ENCODE data around the gene HIVEP3. TPM values are rescaled to one million over a fixed set of nuclear protein-coding genes. Genes with fewer than 3 reads are reported as not detected.

HIVEP3 gene
- total RNA-seq, 1 experiment from 2014 or later: not detected

DNA sequence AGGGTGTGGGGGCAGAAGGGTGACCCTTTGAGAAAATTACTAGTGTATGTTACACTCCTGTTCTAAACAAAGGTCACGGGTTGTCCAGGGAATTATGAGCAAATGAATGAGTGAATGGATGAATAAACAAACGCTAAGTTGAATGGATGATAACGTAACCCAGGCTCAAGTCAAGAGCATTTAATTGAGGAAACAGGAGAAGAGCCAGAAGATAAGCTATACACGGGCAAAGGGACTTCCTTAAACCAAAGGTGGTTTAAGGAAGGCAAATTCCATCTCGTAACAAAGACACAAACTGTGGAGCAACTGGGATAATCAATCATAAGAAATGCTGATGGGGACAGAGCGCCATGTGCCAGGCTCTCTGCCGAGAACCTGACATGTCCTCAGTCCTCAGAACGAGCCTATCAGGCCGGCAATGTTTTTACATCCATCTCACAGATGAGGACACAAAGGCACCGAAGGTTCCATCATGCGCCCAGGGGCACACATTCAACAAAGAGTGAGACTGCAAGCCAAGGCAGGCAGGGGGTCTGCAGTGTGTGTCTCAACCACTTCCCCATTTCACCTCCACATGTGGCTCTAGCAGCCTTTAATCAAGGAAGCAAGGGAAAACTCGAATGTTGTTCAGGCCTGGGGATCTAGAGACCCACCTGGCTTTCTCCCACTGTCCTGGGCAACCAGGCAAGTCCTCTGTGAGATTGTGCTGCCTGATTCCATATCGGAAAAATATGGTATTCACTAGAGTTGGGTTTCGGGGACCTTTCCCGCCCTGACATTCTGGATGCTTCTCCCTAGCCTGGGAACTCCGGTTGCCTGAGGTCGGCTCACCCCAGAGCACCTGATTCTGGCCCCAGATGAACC is 307.4 kb downstream of the HIVEP3 start:
- Histone ChIP-seq H3K27me3 (no peaks in the 10 kb centered on the region), H3K4me3 (no peak overlapping the region), H3K36me3 (no peaks in the 10 kb centered on the region), H3K9me3 (no peaks in the 10 kb centered on the region)
- no peak for DNase-seq

DNA sequence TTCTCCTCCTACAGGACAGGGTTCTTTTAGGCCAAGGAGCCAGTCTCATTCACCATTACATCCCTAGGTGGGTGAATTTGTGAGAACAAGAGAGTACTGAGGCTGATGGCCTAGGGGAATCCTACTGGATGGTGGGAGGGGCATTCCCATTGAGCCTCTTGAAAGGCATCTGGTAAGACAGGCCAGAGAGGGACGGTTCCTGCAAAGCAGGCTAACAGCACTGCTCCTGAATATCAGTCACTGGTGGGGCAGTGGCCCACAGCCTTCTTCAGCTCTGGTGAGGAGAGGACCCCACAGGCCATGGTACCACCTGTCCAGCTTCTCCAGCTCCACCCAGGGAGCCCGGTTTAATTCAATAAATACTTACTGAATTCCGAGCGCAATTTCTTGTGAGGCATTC is 308.4 kb downstream of the HIVEP3 start:
- DNase-seq: no peak
- H3K27me3 ChIP-seq: no peaks in the 10 kb centered on the region
- no peaks in the 10 kb centered on the region for H3K9me3 ChIP-seq
- H3K36me3 ChIP-seq: no peaks in the 10 kb centered on the region
- H3K4me3 ChIP-seq: no peak overlapping the region

DNA sequence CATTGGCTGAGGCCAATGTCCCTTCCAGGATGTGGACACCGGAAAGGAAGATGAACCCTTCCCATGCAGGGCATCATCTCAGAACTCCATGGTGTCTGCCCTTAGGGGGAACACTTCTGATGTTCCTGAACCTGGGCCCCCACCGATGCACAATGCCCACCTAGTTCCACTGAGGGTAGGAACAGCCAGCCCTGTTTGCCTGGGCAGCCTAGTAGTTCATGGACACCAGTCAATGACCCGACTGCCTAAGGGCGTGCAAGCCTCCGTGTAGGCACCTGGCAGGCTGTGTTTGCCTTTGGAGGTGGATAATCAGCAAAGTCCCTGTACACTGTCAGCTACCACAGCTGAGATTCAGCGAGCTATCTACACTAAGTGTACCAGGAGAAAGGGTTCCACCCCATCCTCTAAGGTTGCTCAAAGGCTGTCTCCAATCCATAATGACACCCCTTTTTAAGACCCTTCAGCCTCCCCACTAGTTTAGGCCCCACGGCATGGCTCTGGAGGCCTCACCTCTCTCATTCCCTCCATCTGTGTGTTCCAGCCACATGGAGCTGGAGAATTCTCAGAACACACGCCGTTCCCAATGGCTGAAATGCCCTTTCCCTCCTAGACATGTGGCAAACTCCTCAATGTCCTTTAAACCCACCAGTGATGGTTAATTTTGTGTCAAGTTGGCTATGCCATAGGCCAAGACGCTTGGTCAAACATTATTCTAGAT is 309.4 kb downstream of the HIVEP3 start:
- Histone ChIP-seq H3K36me3 (no peaks in the 10 kb centered on the region), H3K9me3 (no peaks in the 10 kb centered on the region), H3K4me3 (no peak overlapping the region), H3K27me3 (no peaks in the 10 kb centered on the region)
- DNase-seq: no peak

DNA sequence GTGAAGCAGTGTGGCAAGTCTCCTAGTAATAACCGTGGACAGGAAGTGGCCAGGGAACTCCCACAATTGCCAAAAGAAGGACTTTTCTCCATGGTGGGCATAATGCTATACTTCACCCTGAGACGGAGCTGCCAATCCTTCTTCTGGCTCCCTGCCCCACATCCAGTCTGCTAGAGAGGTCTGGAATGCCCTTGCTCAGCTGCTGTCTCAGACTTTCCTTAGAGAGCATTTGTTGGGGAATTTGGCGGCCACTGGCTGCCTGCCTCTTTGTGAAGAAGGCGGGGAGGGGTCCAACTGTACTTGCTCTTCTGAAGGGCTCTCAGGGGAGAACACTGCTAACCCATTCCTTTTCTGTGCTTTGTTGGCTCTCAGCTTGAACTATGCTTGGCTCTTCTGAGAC is 310.5 kb downstream of the HIVEP3 start:
- Histone ChIP-seq H3K36me3 (no peaks in the 10 kb centered on the region), H3K9me3 (no peaks in the 10 kb centered on the region), H3K4me3 (no peak overlapping the region), H3K27me3 (no peaks in the 10 kb centered on the region)
- DNase-seq: no peak

DNA sequence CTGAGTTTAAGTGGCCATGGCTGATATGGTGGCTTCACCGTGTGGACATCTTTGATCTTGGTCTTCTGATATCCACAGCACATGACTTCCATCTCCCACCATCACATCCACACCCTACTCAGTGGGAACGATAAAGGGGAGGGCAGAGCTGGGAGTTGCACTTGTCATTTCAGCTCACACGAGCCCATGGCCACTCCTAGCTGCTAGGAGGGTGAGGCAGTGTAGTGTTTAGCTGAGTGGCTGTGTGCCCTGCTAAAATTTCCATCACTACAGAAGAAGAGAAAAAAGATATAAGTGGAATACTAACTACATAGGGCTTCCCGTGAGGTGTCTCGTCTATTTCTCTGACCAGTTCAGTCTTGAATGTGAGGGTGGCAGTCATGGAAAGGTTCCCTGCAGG is 310.9 kb downstream of the HIVEP3 start:
- H3K4me3 ChIP-seq: no peak overlapping the region
- no peaks in the 10 kb centered on the region for H3K36me3 ChIP-seq
- H3K27me3 ChIP-seq: no peaks in the 10 kb centered on the region
- no peaks in the 10 kb centered on the region for H3K9me3 ChIP-seq
- DNase-seq: no peak

DNA sequence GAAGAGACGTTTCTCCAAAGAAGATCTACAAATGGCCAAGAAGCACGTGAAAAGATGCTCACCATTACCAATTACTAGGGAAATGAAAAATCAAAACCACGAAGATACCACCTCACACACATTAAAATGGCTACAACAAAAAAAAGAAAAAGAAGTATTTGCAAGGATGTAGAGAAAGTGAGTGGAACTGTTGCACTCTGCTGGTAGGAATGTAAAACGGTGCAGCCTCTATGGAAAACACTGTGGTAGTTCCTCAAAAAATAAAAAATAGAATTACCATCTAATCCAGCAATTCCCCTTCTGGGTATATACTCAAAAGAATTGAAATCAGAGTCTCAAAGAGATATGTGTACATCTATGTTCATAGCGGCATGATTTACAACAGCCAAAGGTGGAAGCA is 318.8 kb downstream of the HIVEP3 start:
- H3K9me3 ChIP-seq: no peaks in the 10 kb centered on the region
- no peak overlapping the region for H3K4me3 ChIP-seq
- H3K36me3 ChIP-seq: no peaks in the 10 kb centered on the region
- H3K27me3 ChIP-seq: no peaks in the 10 kb centered on the region
- DNase-seq: no peak

DNA sequence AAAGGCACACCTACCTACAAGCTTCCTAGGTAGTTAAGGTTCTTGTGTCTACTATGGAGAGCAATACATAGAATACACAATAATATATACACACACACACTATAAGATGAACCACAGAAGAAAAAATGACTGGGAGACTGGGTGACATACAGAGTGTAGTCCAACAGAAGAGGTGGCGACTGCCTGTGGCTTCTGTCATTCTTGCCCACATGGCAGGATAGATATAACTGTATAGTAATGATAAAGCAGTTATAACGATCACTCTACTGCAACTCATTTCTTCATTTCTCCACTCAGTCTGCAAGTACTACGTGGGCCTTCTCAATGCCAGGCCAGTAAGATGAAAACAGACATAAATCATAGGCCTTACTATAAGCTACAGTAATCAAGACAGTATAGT is 320.4 kb downstream of the HIVEP3 start:
- H3K4me3 ChIP-seq: no peak overlapping the region
- DNase-seq: no peak
- no peaks in the 10 kb centered on the region for H3K36me3 ChIP-seq
- H3K27me3 ChIP-seq: no peaks in the 10 kb centered on the region
- no peaks in the 10 kb centered on the region for H3K9me3 ChIP-seq

DNA sequence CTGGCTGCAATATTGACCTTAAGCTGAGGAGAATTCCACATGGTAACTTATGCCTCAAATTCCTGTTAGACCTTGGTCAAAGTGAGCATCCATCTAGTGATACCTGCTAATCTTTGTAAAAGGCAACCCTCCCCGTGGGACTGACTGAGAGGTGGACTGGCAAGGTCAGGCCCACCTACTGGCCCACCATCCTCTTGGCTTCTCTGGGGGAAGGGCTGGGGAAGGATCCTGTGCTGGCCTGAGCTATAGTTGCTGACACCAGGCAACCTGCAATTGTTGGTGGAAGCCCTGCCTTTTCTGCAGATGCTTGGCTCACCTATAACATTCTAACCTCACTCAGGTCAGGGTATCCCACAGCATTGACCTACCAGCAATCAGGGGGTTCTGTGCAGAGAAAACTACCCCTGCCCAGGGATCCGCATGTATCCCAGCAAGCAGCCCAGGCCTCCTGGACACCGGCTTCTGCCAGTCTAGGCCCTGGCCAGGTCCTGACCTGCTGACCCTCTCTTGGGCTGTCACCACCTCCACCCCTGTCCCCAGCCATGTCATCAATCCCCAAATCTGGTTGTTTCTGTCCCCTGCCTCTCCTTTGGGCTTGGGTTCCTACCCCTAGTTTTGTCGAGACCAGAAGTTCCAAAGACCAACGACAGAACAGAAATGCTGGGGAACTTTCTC is 326.1 kb downstream of the HIVEP3 start:
- no peak overlapping the region for H3K4me3 ChIP-seq
- no peak for DNase-seq
- no peaks in the 10 kb centered on the region for H3K27me3 ChIP-seq
- no peaks in the 10 kb centered on the region for H3K36me3 ChIP-seq
- no peaks in the 10 kb centered on the region for H3K9me3 ChIP-seq

DNA sequence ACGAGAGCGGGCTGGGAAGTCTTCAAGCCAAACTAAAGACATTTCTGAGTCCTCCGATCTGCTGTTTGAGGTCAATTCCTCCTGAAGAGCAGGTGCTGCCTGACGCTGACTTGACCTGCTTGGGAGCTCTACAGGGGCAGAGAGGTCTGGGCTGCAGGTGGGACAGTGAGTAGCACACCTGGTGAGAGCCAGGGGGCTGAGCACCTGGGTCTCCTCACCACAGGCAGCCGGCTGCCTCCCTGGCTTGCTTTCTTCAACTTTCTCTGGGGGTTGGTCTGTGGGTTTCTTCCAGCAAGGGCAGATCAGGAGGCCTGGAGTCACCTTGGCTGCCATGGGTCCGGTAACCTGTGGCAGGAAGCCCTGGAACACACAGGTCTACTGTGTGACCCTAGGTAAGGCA is 326.8 kb downstream of the HIVEP3 start:
- no peaks in the 10 kb centered on the region for H3K36me3 ChIP-seq
- DNase-seq: no peak
- H3K4me3 ChIP-seq: no peak overlapping the region
- H3K27me3 ChIP-seq: no peaks in the 10 kb centered on the region
- H3K9me3 ChIP-seq: no peaks in the 10 kb centered on the region

DNA sequence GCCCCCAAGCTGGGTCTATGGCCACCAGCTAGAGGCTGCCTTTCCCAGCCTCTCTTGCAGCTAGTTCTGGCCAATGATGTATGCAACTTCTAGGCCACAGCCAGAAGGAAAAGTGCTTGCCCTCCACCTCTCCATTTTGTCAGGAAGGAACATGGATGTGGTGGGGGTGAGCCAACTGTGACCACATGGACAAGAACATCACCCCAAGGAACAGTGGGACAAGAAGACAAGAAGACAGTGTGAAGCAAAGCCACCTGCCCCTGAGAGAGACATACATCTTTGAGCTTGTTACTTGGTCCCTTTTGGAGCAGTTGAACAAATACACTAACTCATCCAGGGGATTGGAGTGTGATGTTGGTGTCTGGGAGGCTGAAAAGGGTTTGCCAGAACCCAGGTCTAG is 328.4 kb downstream of the HIVEP3 start:
- H3K4me3 ChIP-seq: no peak overlapping the region
- H3K9me3 ChIP-seq: no peaks in the 10 kb centered on the region

DNA sequence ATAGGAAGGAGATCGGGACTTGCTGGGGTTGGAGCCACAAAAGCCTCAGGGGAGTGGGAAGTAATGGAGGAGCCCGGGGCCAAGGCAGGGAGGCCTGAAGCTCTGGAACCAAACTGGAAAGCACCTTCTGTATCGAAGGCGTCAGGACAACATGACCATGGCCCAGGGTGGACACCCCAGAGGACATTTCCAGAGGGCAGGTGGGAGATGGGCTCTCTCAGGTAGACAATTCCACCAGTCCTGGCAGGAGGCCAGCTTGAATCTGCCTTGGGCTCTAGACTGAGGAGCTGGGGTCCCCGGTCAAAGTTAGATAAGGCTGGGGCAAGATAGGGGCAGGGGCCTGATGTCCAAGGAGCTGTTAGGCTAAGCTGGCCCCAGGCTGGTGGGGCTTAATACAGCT is 329.3 kb downstream of the HIVEP3 start:
- DNase-seq: no peak
- no peaks in the 10 kb centered on the region for H3K9me3 ChIP-seq
- H3K36me3 ChIP-seq: no peaks in the 10 kb centered on the region
- no peak overlapping the region for H3K4me3 ChIP-seq
- H3K27me3 ChIP-seq: no peaks in the 10 kb centered on the region

More for the DNA sequence above, 328.4 kb downstream of the HIVEP3 start:
- no peaks in the 10 kb centered on the region for H3K36me3 ChIP-seq
- no peak for DNase-seq
- no peaks in the 10 kb centered on the region for H3K27me3 ChIP-seq

DNA sequence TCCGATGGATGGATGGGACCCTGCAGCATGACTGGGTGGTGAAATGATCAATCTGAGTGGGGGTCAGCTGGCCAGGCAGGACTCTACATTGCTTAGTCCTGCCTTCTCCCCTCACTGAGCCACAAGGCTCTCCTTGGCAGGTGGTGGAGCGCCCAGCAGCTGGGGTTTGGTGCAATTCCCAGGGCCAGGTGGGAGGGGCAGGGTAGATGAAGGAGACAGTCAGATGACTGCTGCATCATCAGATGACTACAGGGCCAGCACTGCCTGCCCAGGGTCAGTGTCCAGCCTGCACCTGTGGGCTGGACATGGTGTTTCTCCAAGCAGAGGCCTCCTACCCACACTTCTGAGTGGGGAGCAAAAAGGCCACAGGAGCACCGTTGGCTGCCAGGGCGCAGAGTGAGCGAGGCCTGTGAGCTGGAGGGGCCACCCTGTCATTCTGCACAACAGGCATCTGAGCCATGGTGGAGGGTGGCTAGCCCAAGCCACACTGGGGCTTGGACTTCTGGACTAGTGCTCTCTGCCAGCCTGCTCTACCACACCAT is 330.3 kb downstream of the HIVEP3 start:
- H3K27me3 ChIP-seq: no peaks in the 10 kb centered on the region
- H3K4me3 ChIP-seq: no peak overlapping the region
- DNase-seq: no peak
- H3K36me3 ChIP-seq: no peaks in the 10 kb centered on the region
- H3K9me3 ChIP-seq: no peaks in the 10 kb centered on the region

DNA sequence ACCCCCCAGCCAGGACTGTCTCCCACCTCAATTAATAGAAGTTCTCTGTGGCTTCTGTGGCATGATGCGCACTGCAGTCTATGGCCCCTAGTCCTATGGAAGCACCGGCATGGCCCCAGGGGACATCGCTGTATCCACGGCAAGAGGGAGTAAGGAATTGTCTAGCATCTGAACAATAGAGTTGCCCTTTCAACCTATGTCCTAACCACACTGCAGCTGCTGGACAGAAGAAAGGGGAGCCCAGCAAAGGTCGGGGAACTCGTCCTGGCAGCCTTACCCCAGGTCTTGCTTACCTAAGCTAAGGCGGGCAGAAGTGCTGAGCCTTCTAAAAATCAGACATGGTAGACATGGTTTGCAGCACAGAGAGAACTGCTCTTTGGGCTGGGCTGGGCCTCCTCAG is 330.9 kb downstream of the HIVEP3 start:
- DNase-seq: no peak
- Histone ChIP-seq H3K27me3 (no peaks in the 10 kb centered on the region), H3K36me3 (no peaks in the 10 kb centered on the region), H3K9me3 (no peaks in the 10 kb centered on the region), H3K4me3 (no peak overlapping the region)

DNA sequence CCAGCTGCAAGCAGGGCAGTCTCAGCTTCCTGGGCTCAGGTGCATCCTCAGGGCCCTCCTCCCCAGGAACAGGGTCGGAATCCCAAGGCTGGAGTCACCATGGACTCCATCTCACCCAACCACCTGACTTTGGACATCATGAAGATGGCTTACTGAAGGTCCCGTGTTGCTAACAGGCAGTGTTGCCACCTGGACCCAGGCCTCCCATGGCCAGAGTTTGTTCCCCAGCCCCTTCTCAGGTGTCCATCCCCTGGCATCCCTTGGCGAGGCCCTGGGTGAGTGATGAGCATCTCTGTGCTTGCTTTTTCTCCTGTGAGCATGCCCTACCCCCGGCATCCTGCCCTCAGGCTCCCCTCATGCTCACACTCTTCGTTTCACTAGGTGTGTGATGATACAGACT is 332.5 kb downstream of the HIVEP3 start:
- H3K9me3 ChIP-seq: no peaks in the 10 kb centered on the region
- H3K27me3 ChIP-seq: no peaks in the 10 kb centered on the region
- DNase-seq: no peak
- H3K4me3 ChIP-seq: no peak overlapping the region
- H3K36me3 ChIP-seq: no peaks in the 10 kb centered on the region

DNA sequence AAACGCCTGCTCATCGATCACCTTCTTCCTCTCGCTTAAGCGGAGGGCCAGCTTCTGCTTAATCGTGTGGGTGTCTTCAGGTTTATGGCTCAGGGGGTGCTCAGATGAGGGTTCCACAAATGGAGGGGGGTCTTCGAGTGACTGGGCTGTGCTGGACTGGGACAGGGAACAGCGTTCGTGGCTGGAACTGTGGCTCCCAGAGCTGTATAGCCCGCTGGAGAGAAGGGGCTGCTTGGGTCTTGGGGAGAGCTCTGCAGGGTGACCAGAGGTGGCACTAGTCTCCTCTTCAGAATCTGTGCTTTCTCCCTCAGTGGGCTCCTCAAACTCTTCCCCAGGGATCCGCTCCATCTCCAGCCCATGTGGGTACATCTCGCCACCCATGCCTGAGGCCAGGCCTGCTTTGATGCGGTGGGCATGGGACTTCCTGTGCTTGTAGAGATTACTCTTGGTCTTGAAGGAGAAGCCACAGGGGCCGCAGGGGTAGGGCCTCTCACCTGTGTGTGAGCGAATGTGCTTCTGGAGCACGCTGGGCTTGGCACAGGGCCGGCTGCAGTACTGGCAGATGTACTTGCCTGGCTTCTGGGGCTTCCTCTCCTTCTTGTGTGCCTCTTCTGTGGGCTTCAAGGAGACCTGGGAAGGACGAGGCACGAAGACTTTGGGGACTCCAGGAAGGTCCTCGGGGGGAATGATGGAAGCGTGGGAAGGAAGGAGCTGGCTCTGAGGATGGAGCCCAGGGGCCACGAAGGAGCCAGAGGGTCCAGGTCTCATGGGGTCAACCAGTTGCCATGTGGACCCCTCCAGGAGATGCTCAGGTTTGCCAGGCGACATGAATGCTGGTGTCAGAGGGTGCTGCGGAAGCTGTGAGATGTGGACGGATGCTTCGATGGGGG is 334.8 kb downstream of the HIVEP3 start:
- no peak overlapping the region for H3K4me3 ChIP-seq
- H3K36me3 ChIP-seq: no peaks in the 10 kb centered on the region
- H3K27me3 ChIP-seq: no peaks in the 10 kb centered on the region
- no peak for DNase-seq
- H3K9me3 ChIP-seq: no peaks in the 10 kb centered on the region

DNA sequence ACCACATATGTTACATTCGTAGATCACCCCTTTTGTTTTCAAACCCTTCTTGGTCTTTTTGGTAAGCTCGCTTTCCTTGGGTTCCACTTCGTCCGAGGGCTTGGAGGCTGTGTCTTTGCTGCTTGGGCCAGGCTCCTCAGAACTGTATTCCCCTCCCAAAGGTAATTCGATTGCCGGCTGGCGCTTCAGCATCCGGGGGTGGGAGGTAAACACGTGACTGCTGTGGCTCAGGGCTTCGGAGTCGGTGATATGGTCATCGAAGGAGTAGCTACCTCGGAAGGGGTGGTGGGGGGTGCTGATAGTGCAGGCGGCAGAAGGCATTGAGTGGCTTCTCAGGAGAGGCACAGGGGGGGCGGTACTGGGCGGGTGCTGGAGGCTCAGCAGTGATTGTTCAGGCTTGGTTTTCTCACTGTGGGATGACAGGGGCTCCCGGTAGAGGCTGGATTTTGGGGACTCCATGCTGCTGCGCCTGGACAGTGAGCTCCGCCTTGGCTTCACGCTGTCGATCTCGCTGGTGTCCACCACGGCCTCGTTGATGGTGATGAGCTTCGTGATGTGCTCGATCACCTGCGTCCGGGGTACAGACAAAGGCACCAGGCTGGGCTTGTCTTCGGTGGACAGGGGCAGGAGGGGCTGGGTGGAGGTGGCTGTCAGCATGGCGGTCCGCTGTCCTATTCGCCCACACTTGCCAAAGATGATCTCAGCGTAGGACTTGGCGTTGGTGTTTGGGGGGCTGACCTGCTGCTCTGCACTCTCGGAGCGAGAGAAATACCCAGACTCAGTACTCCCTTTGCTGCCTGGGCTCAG is 335.7 kb downstream of the HIVEP3 start:
- Histone ChIP-seq H3K9me3 (no peaks in the 10 kb centered on the region), H3K36me3 (no peaks in the 10 kb centered on the region), H3K4me3 (no peak overlapping the region), H3K27me3 (no peaks in the 10 kb centered on the region)
- no peak for DNase-seq

All from MG63 (cell line).